GM12874 (cell line): Measurements from ENCODE around the gene PLCB3.

ENCODE experiments used
- TF ChIP-seq, protein P1 (sequence below): IDR thresholded peaks from 2 replicates; pipeline ENCODE4 v1.5.1; 2011; ENCODE audit warnings: low read depth, mild to moderate bottlenecking, control low read depth, low read length, moderate library complexity; ENCODE audit not compliant: insufficient read depth

PLCB3 gene

DNA sequence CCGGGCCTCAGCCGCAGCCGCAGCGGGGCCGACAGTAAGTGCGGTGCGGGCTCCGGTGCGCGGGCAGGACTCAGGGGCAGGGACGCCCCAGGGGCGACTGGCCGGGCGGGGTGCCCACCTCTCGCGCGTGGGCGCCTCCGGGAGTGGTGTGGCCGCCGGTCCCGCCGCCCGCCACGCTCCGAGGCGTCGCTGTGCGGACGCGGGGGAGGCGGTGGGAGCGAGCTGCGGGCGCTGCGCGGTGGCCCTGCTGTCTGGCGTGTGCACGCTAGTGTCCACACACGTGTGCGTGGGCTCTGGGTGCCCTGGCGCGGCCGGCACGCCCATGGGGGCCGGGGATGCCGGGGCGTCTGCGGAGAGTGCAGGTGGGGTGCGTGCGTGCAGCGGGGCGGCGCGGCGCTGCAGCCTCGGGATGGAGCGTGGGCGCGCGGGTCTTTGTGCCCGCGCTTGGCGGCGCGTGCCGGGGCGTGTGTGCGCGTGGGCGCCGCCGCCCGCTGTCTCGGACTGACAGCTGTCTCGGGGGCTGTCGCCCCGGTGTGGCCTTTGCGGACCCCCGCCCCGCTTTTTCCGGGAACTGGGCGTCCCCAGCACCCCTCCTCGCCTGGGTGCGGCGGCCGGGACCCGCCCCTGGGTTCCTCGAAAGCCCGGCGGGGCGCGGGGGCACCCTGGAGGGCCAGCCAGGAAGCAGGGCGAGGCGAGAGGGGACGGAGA, 40.6 kb downstream of the PLCB3 start:
- TF ChIP-seq, protein P1, sequence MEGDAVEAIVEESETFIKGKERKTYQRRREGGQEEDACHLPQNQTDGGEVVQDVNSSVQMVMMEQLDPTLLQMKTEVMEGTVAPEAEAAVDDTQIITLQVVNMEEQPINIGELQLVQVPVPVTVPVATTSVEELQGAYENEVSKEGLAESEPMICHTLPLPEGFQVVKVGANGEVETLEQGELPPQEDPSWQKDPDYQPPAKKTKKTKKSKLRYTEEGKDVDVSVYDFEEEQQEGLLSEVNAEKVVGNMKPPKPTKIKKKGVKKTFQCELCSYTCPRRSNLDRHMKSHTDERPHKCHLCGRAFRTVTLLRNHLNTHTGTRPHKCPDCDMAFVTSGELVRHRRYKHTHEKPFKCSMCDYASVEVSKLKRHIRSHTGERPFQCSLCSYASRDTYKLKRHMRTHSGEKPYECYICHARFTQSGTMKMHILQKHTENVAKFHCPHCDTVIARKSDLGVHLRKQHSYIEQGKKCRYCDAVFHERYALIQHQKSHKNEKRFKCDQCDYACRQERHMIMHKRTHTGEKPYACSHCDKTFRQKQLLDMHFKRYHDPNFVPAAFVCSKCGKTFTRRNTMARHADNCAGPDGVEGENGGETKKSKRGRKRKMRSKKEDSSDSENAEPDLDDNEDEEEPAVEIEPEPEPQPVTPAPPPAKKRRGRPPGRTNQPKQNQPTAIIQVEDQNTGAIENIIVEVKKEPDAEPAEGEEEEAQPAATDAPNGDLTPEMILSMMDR = no peak

DNA sequence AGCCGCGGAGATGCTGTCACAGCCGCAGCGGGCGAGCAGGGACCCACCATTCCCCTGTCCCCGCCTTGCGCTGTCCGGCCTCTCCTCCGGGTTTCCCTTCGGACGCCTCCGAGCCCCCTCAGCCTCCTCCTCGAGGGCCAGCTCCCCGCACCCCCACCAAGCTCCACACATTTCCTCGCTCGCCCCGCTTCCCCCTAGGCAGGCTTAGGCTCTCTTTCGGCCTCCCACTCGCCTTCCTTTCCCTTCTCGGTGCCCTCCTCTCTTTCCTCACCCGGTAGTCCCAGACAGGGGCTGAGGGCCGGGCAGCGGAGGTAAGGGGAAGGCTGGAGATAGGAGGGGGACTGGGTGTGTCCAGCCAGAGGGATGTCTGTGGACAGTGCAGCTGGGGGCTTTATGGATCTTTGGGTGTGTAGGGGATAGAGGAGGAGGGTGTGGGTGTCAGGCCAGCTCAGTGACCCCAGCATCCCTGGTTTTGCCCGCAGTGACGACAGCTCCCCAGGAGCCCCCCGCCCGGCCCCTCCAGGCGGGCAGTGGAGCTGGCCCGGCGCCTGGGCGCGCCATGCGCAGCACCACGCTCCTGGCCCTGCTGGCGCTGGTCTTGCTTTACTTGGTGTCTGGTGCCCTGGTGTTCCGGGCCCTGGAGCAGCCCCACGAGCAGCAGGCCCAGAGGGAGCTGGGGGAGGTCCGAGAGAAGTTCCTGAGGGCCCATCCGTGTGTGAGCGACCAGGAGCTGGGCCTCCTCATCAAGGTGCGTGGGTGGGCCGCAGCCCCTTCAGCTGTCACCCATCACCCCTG, 41.3 kb downstream of the PLCB3 start:
- TF ChIP-seq, protein P1 = no peak

DNA sequence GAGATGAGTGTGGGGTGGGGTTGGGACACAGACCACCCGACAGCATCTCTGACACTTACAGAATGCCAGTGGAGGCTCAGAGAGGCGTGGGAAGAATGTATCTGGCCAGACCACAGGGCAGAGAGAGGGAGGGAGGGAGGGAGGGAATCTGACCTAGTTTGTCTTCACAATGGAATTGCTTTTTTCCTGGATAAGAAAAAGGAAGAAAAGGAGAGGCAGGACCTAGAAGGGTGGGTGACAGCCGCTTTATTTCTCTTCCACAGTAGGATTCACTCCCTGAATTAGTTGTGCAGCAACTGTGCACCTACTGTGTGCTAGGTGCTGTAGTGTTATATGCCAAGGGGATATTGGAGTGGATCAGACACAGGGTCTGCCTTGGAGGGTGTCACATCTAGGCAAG, 43.4 kb downstream of the PLCB3 start:
- TF ChIP-seq, protein P1 = no peak

DNA sequence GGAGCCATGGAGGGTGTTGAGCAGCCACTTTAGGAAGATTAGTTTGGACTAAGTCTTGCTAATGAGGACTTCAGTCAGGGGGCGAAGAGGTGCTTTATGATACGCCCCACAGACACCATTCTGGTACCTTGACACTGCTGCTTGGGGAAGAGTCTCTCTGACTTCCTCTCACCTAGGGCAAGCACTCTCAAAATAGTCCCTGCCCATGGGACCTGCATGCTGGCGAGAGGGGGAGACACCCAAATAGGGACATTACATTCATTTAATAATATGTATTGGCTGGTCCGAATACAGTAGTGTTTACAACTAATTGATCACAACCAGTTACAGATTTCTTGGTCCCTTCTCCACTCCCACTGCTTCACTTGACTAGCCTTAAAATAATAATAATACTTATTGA, 44.4 kb downstream of the PLCB3 start:
- TF ChIP-seq, protein P1 = no peak

DNA sequence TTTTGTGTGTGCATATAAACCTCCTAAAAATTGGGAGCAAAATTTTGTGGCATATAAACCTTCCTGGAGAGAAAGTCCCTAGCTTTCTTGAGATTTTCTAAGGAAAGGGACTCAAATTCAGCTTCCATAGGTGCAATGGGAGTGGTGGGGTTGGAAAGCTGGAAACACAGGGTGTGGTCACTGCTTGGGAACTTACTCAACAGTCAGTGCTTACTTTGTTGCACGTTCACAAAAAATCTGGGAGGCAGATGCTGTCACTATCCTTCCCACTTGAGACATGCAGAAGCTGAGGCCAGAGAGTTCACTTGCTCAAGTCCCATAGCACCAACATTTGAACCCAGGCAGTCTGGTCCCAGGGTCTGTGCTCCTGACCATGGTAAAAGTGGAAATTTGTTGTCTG, 44.9 kb downstream of the PLCB3 start:
- TF ChIP-seq, protein P1 = no peak

DNA sequence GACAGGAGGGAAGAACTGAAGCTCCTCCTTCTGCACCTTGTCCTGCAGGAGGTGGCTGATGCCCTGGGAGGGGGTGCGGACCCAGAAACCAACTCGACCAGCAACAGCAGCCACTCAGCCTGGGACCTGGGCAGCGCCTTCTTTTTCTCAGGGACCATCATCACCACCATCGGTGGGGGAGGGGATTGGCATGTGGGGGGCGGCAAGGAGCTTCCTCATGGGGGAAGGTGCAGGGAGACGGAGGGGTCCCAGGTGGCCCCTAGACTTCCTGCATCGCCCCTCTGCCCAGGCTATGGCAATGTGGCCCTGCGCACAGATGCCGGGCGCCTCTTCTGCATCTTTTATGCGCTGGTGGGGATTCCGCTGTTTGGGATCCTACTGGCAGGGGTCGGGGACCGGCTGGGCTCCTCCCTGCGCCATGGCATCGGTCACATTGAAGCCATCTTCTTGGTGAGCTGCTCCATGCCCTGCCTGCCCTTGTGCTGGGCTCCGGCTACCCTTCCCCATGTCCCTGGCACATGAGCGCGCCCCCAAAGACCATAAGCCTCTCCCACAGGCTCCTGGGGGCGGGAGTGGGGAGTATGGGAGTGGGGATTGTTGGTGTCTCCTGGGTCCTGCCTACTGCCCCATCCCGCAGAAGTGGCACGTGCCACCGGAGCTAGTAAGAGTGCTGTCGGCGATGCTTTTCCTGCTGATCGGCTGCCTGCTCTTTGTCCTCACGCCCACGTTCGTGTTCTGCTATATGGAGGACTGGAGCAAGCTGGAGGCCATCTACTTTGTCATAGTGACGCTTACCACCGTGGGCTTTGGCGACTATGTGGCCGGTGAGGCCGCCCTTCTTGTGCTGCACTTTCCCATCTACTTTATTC, 45.7 kb downstream of the PLCB3 start:
- TF ChIP-seq, protein P1 = no peak
